Neural cell (in vitro differentiated cells): Measurements from ENCODE around the gene RAB3IL1. TPM values are rescaled to one million over a fixed set of nuclear protein-coding genes. Genes with fewer than 3 reads are reported as not detected.

Experiments
- H2AFZ ChIP-seq: fragments of 200-600, 300-800 bp; sonication (generic), shearing (Covaris generic); 2 replicates; pipeline ENCODE4 v1.6.0; 2014; ENCODE audit warnings: low read depth, mild to moderate bottlenecking, antibody characterized with exemption, low read length, moderate library complexity
- H3F3A ChIP-seq: fragments of 200-600 bp; shearing (Covaris generic); 2 replicates; pipeline ENCODE4 v1.6.1; 2016; ENCODE audit warnings: mild to moderate bottlenecking, moderate library complexity, mixed read lengths, antibody characterized with exemption, low read length; ENCODE audit not compliant: insufficient read depth, poor library complexity, severe bottlenecking
- H3K27ac ChIP-seq: fragments of 200-600, 300-800 bp; sonication (generic), shearing (Covaris generic); 2 replicates; pipeline ENCODE4 v1.5.1; 2014; ENCODE audit warnings: mild to moderate bottlenecking, low read length, moderate library complexity
- H3K27me3 ChIP-seq: fragments of 300-800, 200-600 bp; sonication (generic), shearing (Covaris generic); 2 replicates; pipeline ENCODE4 v1.6.0; 2014; ENCODE audit warnings: mild to moderate bottlenecking, low read depth, low read length, moderate library complexity; ENCODE audit not compliant: insufficient read depth
- H3K36me3 ChIP-seq: fragments of 300-800, 200-600 bp; sonication (generic), shearing (Covaris generic); 2 replicates; pipeline ENCODE4 v1.5.1; 2014; ENCODE audit warnings: mild to moderate bottlenecking, antibody characterized with exemption, low read length, moderate library complexity; ENCODE audit not compliant: insufficient read depth
- H3K4me2 ChIP-seq: fragments of 300-800, 200-600 bp; sonication (generic), shearing (Covaris generic); 2 replicates; pipeline ENCODE4 v1.6.0; 2014; ENCODE audit warnings: mild to moderate bottlenecking, low read length
- H3K4me3 ChIP-seq: fragments of 300-800, 200-600 bp; sonication (generic), shearing (Covaris generic); 2 replicates; pipeline ENCODE4 v1.5.1; 2014; ENCODE audit warnings: mild to moderate bottlenecking, low read length, moderate library complexity
- H3K79me2 ChIP-seq: fragments of 200-600 bp; shearing (Covaris generic); replicated peaks from 2 replicates; pipeline ENCODE4 v1.6.0; 2014; ENCODE audit warnings: mild to moderate bottlenecking, low read length, moderate library complexity; ENCODE audit not compliant: insufficient read depth
- H3K9ac ChIP-seq: fragments of 300-800, 200-600 bp; sonication (generic), shearing (Covaris generic); 2 replicates; pipeline ENCODE4 v1.6.1; 2016; ENCODE audit warnings: mild to moderate bottlenecking, low read length, mixed read lengths
- H3K9me2 ChIP-seq: fragments of 200-600 bp; shearing (Covaris generic); 2 replicates; pipeline ENCODE4 v1.6.1; 2016; ENCODE audit warnings: mild to moderate bottlenecking, low read length, mixed read lengths; ENCODE audit not compliant: insufficient read depth
- H3K9me3 ChIP-seq: fragments of 200-600, 300-800 bp; sonication (generic), shearing (Covaris generic); 2 replicates; pipeline ENCODE4 v1.6.1; 2016; ENCODE audit warnings: mild to moderate bottlenecking, mixed run types, low read length, moderate library complexity, mixed read lengths
- H4K20me1 ChIP-seq: fragments of 200-600 bp; shearing (Covaris generic); 2 replicates; pipeline ENCODE4 v1.6.1; 2016; ENCODE audit warnings: mild to moderate bottlenecking, mixed run types; ENCODE audit not compliant: insufficient read depth
- EP300 ChIP-seq: fragments of 450-650 bp; conservative IDR thresholded peaks from 2 replicates; pipeline ENCODE4 v1.6.1; 2014; ENCODE audit warnings: antibody characterized with exemption, mild to moderate bottlenecking, moderate library complexity; ENCODE audit not compliant: poor library complexity, severe bottlenecking
- EZH2 ChIP-seq: fragments of 200-600, 300-800 bp; shearing (Covaris generic), sonication (generic); IDR thresholded peaks from 2 replicates; pipeline ENCODE4 v1.6.1; 2014; ENCODE audit warnings: antibody characterized with exemption, low read length, borderline replicate concordance, mild to moderate bottlenecking; ENCODE audit not compliant: insufficient read depth, poor library complexity, severe bottlenecking
- MXI1 ChIP-seq: fragments of 450-650 bp; conservative IDR thresholded peaks from 2 replicates; pipeline ENCODE4 v1.6.1; 2014; ENCODE audit warnings: antibody characterized with exemption, mild to moderate bottlenecking; ENCODE audit not compliant: poor library complexity, severe bottlenecking
- POLR2AphosphoS5 ChIP-seq: IDR thresholded peaks from 2 replicates; pipeline ENCODE4 v1.6.1; 2012
- RAD21 ChIP-seq: fragments of 450-650 bp; conservative IDR thresholded peaks from 2 replicates; pipeline ENCODE4 v1.6.1; 2014; ENCODE audit warnings: antibody characterized with exemption, mild to moderate bottlenecking, moderate library complexity
- SMC3 ChIP-seq: fragments of 450-650 bp; conservative IDR thresholded peaks from 2 replicates; pipeline ENCODE4 v1.6.1; 2014; ENCODE audit warnings: antibody characterized with exemption, mild to moderate bottlenecking, moderate library complexity; ENCODE audit not compliant: poor library complexity
- TAF1 ChIP-seq: IDR thresholded peaks from 2 replicates; pipeline ENCODE4 v1.6.1; 2012; ENCODE audit warnings: low read depth
- polyA plus RNA-seq: library from polyadenylated mRNA; depleted of rRNA; stranded (reverse); fragments of >200 nt; gene quantifications from 2 replicates; pipeline ENCODE4 v1.2.3, GENCODE V29; 2014
- TF ChIP-seq, protein P1 (sequence below): fragments of 450-650 bp; IDR thresholded peaks from 2 replicates; pipeline ENCODE4 v1.5.1; 2014; ENCODE audit warnings: antibody characterized with exemption, mild to moderate bottlenecking, moderate library complexity; ENCODE audit not compliant: poor library complexity, severe bottlenecking
- TF ChIP-seq, protein P2 (sequence below): IDR thresholded peaks from 2 replicates; pipeline ENCODE4 v1.6.1; 2012; ENCODE audit warnings: borderline replicate concordance

The RAB3IL1 gene
- polyA plus RNA-seq, 1 donor from 2014 or later, result 1.6 TPM

DNA sequence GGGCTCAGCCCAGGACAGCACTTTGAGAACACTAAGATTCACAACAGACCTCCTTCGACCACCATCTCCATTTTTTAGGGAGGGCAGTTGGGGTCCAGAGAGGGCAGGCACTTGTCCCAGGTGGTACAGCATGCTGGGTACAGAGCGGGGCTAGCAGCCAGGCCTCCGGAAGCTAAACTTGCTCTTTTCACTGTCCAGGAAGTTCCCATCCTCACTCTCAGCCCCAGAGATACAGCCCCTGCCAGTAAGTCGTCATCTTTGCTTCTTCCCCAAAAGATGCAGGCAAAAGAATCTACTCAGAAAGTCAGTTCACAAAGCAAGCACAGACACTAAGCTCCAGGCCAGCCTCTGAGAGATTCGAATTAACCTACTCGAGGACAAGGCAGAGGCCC is 6.7 kb upstream of the RAB3IL1 start:
- no peak overlapping the region for H3K4me2 ChIP-seq
- H2AFZ ChIP-seq, result no peak overlapping the region

DNA sequence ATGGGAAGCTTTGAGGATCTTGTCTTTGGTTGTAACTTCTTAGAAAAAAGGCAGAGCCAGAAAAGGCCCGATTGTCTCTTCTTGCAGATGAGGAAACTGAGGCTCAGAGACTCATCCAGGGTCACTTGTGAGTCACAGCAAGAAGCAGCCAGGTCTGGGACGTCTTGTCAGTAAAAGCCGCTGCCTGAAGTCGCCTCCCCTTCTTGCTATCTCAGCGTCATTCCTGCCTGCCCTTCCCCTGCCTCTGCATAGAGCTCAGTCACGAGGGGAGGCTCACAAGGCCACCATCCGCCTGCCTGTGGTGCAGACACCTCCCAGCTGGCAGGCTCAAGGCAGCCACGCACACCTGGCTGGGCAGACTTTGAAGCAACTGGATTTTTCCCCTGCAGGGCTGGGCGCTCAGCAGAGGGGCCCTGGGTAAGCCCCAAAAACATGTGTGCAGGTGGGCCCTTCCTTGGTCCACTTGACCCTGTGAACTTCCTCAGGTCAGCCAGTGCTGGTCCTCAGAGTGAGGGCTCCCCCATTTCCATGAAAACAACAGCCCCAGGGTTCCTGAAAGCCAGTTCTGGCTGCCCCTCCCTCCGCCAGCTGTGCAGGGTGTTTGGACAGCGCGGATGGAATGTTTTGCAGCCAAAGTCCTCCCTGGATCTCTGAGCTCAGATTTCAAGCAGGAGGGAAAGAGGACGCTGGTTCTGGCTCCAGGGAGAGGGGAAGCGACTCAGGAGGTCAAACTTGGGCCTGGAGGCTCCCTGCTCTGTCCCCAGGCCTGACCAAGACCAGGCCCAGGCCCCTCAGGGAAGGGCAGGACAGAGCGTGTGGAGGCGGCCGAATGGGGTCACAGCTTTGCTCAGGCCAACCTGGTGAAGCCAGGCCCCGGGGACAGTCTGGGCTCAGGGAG is 6.0 kb upstream of the RAB3IL1 start:
- Histone ChIP-seq H2AFZ (no peak overlapping the region), H3K9me2 (no peaks in the 10 kb centered on the region), H3K4me3 (no peak overlapping the region), H3K4me2 (no peak overlapping the region), H3K36me3 (no peaks in the 10 kb centered on the region), H3K27ac (no peak overlapping the region), H4K20me1 (no peaks in the 10 kb centered on the region), H3K9me3 (no peaks in the 10 kb centered on the region), H3K79me2 (no peaks in the 10 kb centered on the region), H3K9ac (no peak overlapping the region), H3F3A (no peaks in the 10 kb centered on the region), H3K27me3 (peaks cover 6% of the 10 kb centered on the region)
- TF ChIP-seq EP300 (no peak), RAD21 (no peak), POLR2AphosphoS5 (no peak), TAF1 (no peak), EZH2 (no peak), MXI1 (no peak)
- TF ChIP-seq, protein P1, sequence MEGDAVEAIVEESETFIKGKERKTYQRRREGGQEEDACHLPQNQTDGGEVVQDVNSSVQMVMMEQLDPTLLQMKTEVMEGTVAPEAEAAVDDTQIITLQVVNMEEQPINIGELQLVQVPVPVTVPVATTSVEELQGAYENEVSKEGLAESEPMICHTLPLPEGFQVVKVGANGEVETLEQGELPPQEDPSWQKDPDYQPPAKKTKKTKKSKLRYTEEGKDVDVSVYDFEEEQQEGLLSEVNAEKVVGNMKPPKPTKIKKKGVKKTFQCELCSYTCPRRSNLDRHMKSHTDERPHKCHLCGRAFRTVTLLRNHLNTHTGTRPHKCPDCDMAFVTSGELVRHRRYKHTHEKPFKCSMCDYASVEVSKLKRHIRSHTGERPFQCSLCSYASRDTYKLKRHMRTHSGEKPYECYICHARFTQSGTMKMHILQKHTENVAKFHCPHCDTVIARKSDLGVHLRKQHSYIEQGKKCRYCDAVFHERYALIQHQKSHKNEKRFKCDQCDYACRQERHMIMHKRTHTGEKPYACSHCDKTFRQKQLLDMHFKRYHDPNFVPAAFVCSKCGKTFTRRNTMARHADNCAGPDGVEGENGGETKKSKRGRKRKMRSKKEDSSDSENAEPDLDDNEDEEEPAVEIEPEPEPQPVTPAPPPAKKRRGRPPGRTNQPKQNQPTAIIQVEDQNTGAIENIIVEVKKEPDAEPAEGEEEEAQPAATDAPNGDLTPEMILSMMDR, result no peak
- TF ChIP-seq, protein P2, sequence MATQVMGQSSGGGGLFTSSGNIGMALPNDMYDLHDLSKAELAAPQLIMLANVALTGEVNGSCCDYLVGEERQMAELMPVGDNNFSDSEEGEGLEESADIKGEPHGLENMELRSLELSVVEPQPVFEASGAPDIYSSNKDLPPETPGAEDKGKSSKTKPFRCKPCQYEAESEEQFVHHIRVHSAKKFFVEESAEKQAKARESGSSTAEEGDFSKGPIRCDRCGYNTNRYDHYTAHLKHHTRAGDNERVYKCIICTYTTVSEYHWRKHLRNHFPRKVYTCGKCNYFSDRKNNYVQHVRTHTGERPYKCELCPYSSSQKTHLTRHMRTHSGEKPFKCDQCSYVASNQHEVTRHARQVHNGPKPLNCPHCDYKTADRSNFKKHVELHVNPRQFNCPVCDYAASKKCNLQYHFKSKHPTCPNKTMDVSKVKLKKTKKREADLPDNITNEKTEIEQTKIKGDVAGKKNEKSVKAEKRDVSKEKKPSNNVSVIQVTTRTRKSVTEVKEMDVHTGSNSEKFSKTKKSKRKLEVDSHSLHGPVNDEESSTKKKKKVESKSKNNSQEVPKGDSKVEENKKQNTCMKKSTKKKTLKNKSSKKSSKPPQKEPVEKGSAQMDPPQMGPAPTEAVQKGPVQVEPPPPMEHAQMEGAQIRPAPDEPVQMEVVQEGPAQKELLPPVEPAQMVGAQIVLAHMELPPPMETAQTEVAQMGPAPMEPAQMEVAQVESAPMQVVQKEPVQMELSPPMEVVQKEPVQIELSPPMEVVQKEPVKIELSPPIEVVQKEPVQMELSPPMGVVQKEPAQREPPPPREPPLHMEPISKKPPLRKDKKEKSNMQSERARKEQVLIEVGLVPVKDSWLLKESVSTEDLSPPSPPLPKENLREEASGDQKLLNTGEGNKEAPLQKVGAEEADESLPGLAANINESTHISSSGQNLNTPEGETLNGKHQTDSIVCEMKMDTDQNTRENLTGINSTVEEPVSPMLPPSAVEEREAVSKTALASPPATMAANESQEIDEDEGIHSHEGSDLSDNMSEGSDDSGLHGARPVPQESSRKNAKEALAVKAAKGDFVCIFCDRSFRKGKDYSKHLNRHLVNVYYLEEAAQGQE, result no peak

More for the DNA sequence above, 6.7 kb upstream of the RAB3IL1 start:
- Histone ChIP-seq H4K20me1 (no peaks in the 10 kb centered on the region), H3K9ac (no peak overlapping the region), H3F3A (no peaks in the 10 kb centered on the region), H3K27ac (no peak overlapping the region), H3K36me3 (no peaks in the 10 kb centered on the region), H3K27me3 (peaks cover under 1% of the 10 kb centered on the region), H3K4me3 (no peak overlapping the region), H3K79me2 (no peaks in the 10 kb centered on the region), H3K9me3 (no peaks in the 10 kb centered on the region), H3K9me2 (no peaks in the 10 kb centered on the region)
- TF ChIP-seq, protein P2, result no peak
- TF ChIP-seq MXI1, result no peak
- TF ChIP-seq SMC3, result no peak
- TF ChIP-seq, protein P1, result no peak
- no peak for TF ChIP-seq EP300
- TF ChIP-seq RAD21, result no peak
- no peak for TF ChIP-seq EZH2
- no peak for TF ChIP-seq POLR2AphosphoS5
